Activated naive CD4-positive, alpha-beta T cell treated with anti-CD3 and anti-CD28 coated beads, Interleukin-2, amount 10 ng/mL, durations not matched to agents 7 days and 5 days (primary cell): ENCODE data around the gene GALNT2.

ENCODE experiments used
- CTCF ChIA-PET: fragments of 350-600 bp; sonication (Branson Sonifier 250); formaldehyde crosslinking; loops from one replicate; lab custom pipeline; 2021; ENCODE audit warnings: antibody characterized with exemption; lab: Charles Lee
- DNase-seq: peaks from one replicate; pipeline ENCODE4 v3.0.0-alpha.2; 2020
- H3K27ac Mint-ChIP-seq: one replicate; pipeline ENCODE4 v1.8.0; 2021; ENCODE audit warnings: mild to moderate bottlenecking, moderate library complexity, mixed read lengths
- H3K27me3 Mint-ChIP-seq: one replicate; pipeline ENCODE4 v1.8.0; 2021; ENCODE audit warnings: mild to moderate bottlenecking, mixed read lengths
- H3K36me3 Mint-ChIP-seq: one replicate; pipeline ENCODE4 v1.8.0; 2021; ENCODE audit warnings: mixed read lengths
- H3K4me1 Mint-ChIP-seq: one replicate; pipeline ENCODE4 v1.8.0; 2021; ENCODE audit warnings: mixed read lengths
- H3K4me3 Mint-ChIP-seq: one replicate; pipeline ENCODE4 v1.8.0; 2021; ENCODE audit warnings: mild to moderate bottlenecking, moderate library complexity, mixed read lengths
- H3K9me3 Mint-ChIP-seq: one replicate; pipeline ENCODE4 v1.8.0; 2021; ENCODE audit warnings: mixed read lengths

Gene GALNT2

GRCh38 chr1:230155021-230155420 lies 88.0 kb downstream of the GALNT2 start:
- Mint-ChIP-seq H3K4me3 (no peak overlapping the region), H3K36me3 (no peaks in the 10 kb centered on the region), H3K9me3 (no peaks in the 10 kb centered on the region), H3K27me3 (no peaks in the 10 kb centered on the region), H3K4me1 (peaks cover 24% of the 10 kb centered on the region), H3K27ac (no peak overlapping the region)
- DNase-seq: no peak
- CTCF ChIA-PET: interaction anchor here (1.1 kb wide), 1 partner anchor 12 kb away, joined by 5 read pairs; no protein-coding TSS in a partner anchor

GRCh38 chr1:230156068-230156467 lies 89.0 kb downstream of the GALNT2 start:
- DNase-seq: no peak
- no peak overlapping the region for H3K27ac Mint-ChIP-seq
- CTCF ChIA-PET: interaction anchor here (1.1 kb wide), 1 partner anchor 11 kb away, joined by 5 read pairs; no protein-coding TSS in a partner anchor
- H3K9me3 Mint-ChIP-seq: no peaks in the 10 kb centered on the region
- H3K27me3 Mint-ChIP-seq: no peaks in the 10 kb centered on the region
- no peak overlapping the region for H3K4me3 Mint-ChIP-seq
- H3K36me3 Mint-ChIP-seq: no peaks in the 10 kb centered on the region
- H3K4me1 Mint-ChIP-seq: peaks cover 17% of the 10 kb centered on the region

GRCh38 chr1:230156536-230156935 lies 89.5 kb downstream of the GALNT2 start:
- DNase-seq: no peak
- CTCF ChIA-PET: interaction anchor here (1.3 kb wide), 1 partner anchor 10 kb away, joined by 4 read pairs; no protein-coding TSS in a partner anchor
- Mint-ChIP-seq H3K9me3 (no peaks in the 10 kb centered on the region), H3K36me3 (no peaks in the 10 kb centered on the region), H3K4me1 (peaks cover 17% of the 10 kb centered on the region), H3K27me3 (no peaks in the 10 kb centered on the region), H3K4me3 (no peak overlapping the region), H3K27ac (no peak overlapping the region)

DNA sequence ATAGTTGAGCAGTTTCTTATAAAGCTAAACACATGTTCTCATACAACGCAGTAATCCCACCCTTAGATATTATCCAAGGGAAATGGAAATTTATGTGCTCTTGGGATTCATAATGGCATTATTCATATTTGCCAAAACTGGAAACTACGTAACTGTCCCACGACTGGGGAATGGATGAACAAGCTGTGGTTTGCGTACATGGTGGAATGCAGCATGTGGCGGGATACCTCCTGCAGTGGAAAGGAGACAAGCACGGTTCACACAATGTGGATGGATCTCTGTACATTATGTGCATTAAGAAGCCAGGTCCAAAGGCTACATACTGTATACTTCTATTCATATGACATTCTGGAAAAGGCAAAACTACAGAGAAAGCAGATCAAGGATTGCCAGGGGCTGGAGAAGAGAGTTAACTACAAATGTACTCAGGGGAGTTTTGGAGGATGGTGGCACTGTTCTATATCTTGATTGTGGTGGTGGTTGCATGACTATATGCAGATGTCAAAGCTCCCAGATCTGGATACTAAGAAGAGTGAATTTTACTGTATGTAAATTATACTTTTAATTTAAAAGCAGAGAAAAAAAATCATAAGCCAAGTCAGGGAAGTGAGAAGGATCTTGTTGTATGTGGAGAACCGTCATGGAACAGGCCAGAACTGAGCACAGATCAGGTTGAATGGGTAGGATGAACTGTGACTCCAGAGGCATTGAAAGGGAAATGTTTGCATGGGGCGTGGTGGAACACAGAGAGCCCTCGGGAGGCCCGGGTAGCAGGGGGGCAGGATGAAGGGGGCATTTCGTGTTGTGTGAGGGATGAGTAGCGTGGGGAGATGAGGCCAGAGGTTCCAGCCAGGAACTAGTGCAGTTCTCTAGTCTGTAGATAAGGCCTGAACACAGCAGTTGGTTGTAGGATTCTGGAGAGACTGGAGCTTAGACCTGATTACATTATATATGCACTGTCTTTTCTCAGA lies 90.7 kb downstream of the GALNT2 start:
- DNase-seq: no peak
- CTCF ChIA-PET: interaction anchor here (1.3 kb wide), 1 partner anchor 9 kb away, joined by 4 read pairs; no protein-coding TSS in a partner anchor
- H3K9me3 Mint-ChIP-seq: no peaks in the 10 kb centered on the region
- H3K27ac Mint-ChIP-seq: no peak overlapping the region
- no peaks in the 10 kb centered on the region for H3K36me3 Mint-ChIP-seq
- H3K4me1 Mint-ChIP-seq: peaks cover 17% of the 10 kb centered on the region
- H3K27me3 Mint-ChIP-seq: no peaks in the 10 kb centered on the region
- no peak overlapping the region for H3K4me3 Mint-ChIP-seq

DNA sequence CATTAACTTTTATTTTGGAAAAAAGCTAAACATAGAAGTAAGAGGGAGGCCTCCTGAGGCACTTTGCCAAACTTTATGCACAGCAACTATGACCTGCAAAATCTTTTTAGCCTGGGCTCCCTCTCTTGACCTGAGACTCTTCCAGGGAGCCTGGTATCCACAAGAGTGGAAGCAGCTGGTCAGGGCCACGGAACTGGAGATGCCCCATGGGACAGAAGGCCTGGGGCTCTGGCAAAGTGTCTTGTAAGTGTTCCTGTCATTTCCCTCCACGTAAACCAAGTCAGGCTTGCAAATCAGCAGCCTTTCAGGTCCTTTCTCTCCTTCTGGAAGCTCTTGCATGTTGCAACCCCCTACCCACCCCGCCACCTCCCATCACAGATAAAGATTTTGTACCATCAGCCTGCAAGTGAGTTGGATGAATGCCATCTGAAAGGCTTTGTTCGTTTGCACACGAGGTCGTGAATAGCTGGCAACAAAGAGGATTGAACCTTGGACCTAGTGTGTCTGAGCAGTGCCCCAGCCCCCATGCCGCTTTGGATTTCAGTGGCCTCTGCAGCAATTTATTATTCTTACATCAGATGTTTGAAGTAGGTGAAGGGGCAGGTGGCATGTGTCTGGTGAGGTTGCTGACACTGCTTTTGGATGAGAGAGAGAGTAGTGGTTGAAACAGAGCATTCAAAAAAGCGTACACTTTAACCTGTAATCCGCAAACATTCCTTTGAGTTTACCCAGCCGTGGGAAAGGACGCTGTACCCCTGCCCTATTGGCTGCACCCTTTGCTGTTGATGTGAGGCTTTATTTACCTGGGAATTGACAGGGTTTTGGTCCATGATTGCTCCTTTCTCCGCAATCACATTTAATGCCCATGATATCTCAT lies 91.6 kb downstream of the GALNT2 start:
- Mint-ChIP-seq H3K36me3 (no peaks in the 10 kb centered on the region), H3K4me1 (peaks cover 17% of the 10 kb centered on the region), H3K4me3 (no peak overlapping the region), H3K27me3 (no peaks in the 10 kb centered on the region), H3K27ac (no peak overlapping the region), H3K9me3 (no peaks in the 10 kb centered on the region)
- no peak for DNase-seq
- CTCF ChIA-PET: no interaction called here

DNA sequence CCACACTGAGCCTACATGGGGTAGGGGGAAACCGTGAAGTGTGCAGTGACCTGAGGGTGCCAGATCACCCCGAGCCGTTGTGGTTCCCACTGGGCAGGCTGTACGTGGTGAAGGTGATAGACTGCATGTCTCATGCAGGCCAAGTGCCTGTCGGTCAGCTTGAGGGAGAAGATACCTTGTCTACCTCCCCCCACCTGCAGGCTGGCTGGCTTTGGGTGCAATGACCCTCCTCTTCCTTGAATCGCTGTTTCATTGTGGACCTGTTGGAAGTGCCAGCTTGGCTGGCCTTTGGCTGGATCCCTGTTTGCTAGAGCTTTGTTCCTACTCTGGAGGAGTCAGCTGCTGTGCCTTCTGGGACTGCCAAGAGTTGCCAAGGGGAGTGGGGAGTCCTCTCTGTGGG lies 92.5 kb downstream of the GALNT2 start:
- DNase-seq: no peak
- Mint-ChIP-seq H3K4me1 (peaks cover 17% of the 10 kb centered on the region), H3K36me3 (no peaks in the 10 kb centered on the region), H3K27me3 (no peaks in the 10 kb centered on the region), H3K9me3 (no peaks in the 10 kb centered on the region), H3K27ac (no peak overlapping the region), H3K4me3 (no peak overlapping the region)
- CTCF ChIA-PET: no interaction called here

DNA sequence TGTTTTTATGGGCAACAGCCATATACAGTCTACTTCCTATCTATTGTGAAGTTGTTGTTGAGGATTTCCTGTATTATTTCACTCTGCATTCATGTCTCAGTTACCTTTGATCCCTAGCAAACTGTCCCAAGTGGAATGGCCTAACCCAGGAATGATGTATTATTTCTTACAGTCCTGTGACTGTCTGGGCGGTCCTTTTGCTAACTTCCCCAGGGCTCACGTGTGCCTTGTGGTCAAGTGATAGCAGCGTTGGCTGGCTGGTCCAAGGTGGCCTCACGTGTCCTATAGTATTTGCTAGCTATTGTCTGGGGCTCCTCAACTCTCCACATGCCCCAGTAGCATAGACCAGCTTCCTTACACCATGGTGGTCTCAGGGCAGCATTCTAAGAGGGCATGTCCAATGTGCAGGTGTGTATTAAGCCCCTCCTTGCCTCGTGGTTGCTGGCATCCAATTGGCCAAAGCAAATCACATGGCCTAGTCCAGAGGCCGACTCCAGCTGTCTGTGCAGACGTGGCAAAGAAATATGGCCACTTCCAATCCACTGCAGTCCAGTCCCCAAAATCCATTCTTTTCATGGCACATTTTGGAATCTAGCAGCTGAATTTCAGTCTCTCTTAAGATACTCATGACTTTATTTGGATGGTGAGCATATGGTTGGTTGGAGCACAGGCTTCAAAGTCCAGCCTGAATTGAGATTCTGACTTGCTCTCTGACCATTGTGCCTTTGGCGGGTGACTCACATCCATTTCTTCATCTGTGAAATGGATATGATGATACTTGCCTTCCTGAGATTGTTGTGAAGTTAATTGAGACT lies 94.1 kb downstream of the GALNT2 start:
- Mint-ChIP-seq H3K4me1 (peaks cover 9% of the 10 kb centered on the region), H3K4me3 (no peak overlapping the region), H3K27me3 (no peaks in the 10 kb centered on the region), H3K27ac (no peak overlapping the region), H3K36me3 (no peaks in the 10 kb centered on the region), H3K9me3 (no peaks in the 10 kb centered on the region)
- CTCF ChIA-PET: no interaction called here
- DNase-seq: no peak

DNA sequence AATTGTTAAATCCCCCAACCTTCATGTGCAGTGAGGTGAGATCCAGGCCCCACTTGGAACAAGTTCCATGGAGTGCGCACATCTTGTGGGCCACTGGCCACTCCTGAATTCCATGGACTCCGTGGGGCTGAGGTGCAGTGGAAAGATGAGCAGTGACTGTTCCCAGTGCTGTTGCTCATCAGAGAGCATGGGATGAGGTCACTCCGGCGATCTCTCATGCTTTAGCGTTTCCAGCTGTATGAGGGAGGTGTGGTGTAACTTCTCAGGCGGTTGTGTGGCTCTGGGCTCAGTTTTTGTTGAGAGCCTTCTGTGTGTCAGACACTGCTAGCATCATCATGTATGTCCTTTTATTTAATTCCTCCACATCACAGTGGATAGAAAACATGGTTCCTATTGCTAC lies 96.2 kb downstream of the GALNT2 start:
- Mint-ChIP-seq H3K4me3 (no peak overlapping the region), H3K36me3 (no peaks in the 10 kb centered on the region), H3K27me3 (no peaks in the 10 kb centered on the region), H3K9me3 (no peaks in the 10 kb centered on the region), H3K27ac (no peak overlapping the region), H3K4me1 (peaks cover 4% of the 10 kb centered on the region)
- CTCF ChIA-PET: interaction anchor here (1.0 kb wide), 1 partner anchor 502 kb away, joined by 3 read pairs; no protein-coding TSS in a partner anchor
- no peak for DNase-seq

GRCh38 chr1:230163719-230164118 lies 96.7 kb downstream of the GALNT2 start:
- Mint-ChIP-seq H3K9me3 (no peaks in the 10 kb centered on the region), H3K36me3 (no peaks in the 10 kb centered on the region), H3K4me3 (no peak overlapping the region), H3K4me1 (peaks cover 7% of the 10 kb centered on the region), H3K27me3 (no peaks in the 10 kb centered on the region), H3K27ac (no peak overlapping the region)
- CTCF ChIA-PET: interaction anchor here (1.0 kb wide), 1 partner anchor 503 kb away, joined by 3 read pairs; no protein-coding TSS in a partner anchor
- no peak for DNase-seq

GRCh38 chr1:230165536-230165935 lies 98.5 kb downstream of the GALNT2 start:
- no peak overlapping the region for H3K4me3 Mint-ChIP-seq
- no peak overlapping the region for H3K27ac Mint-ChIP-seq

DNA sequence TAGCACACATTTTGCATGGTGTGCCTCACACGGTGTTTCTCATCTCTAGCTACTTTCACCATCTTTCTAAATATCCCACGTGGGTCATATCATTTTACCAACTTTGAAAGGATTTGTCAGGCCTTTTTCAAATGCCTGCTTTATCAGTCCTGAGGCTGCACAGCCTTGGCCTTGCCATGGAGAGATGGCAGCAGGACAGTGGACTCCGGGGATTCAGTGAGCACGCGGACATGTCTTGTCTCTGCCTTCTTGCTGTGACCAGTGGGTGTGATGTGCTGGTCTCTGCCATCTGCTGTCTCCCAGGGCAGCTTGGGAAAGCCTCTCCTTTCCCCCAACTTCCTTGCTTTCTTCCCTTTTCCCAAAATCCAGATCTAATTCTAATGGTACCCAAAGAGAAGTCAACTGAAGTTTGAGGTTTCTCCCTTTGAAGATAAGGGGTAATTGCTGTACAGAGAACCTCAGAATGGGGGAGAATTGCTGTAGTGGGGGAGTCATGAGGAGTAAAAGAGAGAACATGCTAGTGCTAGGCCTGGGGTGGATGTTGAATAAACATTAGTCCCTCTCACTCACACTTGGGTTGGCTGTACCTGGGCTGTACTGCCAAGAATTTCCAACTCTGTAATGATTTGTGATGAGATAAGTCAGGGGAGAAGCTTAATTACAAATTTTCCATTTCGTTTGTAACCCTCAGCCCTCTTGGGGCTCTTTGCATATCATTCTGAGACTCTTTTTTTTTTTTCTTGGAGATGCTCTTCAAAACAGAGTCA lies 99.5 kb downstream of the GALNT2 start:
- Mint-ChIP-seq H3K4me3 (no peak overlapping the region), H3K4me1 (peaks cover 27% of the 10 kb centered on the region), H3K27ac (no peak overlapping the region), H3K36me3 (no peaks in the 10 kb centered on the region), H3K27me3 (no peaks in the 10 kb centered on the region), H3K9me3 (no peaks in the 10 kb centered on the region)
- DNase-seq: no peak
- CTCF ChIA-PET: interaction anchor here (0.6 to 2.4 kb wide), 23 partner anchors 9 to 506 kb away, joined by 3 to 14 read pairs (median 4); no protein-coding TSS in a partner anchor

More at GRCh38 chr1:230165536-230165935, 98.5 kb downstream of the GALNT2 start:
- H3K27me3 Mint-ChIP-seq: no peaks in the 10 kb centered on the region
- H3K4me1 Mint-ChIP-seq: peaks cover 25% of the 10 kb centered on the region
- DNase-seq: no peak
- CTCF ChIA-PET: interaction anchor here (0.7 to 2.4 kb wide), 7 partner anchors 16 to 504 kb away, joined by 3 to 14 read pairs (median 5); no protein-coding TSS in a partner anchor
- no peaks in the 10 kb centered on the region for H3K9me3 Mint-ChIP-seq
- H3K36me3 Mint-ChIP-seq: no peaks in the 10 kb centered on the region

GRCh38 chr1:230167419-230167852 lies 100.4 kb downstream of the GALNT2 start:
- peak; percentile 50 for DNase-seq
- CTCF ChIA-PET: interaction anchor here (0.8 to 2.4 kb wide), 20 partner anchors 10 to 507 kb away, joined by 3 to 14 read pairs (median 4); no protein-coding TSS in a partner anchor
- H3K27me3 Mint-ChIP-seq: no peaks in the 10 kb centered on the region
- no peak overlapping the region for H3K4me3 Mint-ChIP-seq
- H3K9me3 Mint-ChIP-seq: no peaks in the 10 kb centered on the region
- H3K36me3 Mint-ChIP-seq: no peaks in the 10 kb centered on the region
- peaks cover 27% of the 10 kb centered on the region for H3K4me1 Mint-ChIP-seq
- no peak overlapping the region for H3K27ac Mint-ChIP-seq
